Measurements from ENCODE around the gene C1orf116. TPM values are rescaled to one million over a fixed set of nuclear protein-coding genes. Genes with fewer than 3 reads are reported as not detected.
"Not testable (repeated sequence)": the region's sequence is repeated elsewhere in the genome, so short reads cannot be mapped to it uniquely, and the experiment has no call there.

Gene C1orf116
- total and polyA plus RNA-seq, 4 donors = 0.27 to 0.79 (median 0.46) TPM

GRCh38 chr1:207045453-207045852, 12.9 kb upstream of the C1orf116 start:
- TF ChIP-seq CTCF (IDR thresholded peaks at IDR 0.05; ENCODE audit: low read depth, low read length, missing input control) = no peak
- no peak for TF ChIP-seq EGR1 (IDR thresholded peaks at IDR 0.05; ENCODE audit: low read depth in 2 of 2)
- no peak for TF ChIP-seq FOXA1 (IDR thresholded peaks at IDR 0.05)
- TF ChIP-seq RAD21 (IDR thresholded peaks at IDR 0.05) = no peak
- no peak for TF ChIP-seq ZBTB33 (IDR thresholded peaks at IDR 0.05)
- Histone ChIP-seq H3K9me3 (ENCODE audit: control insufficient read depth in 4 of 4, low read length in 3 of 4) (no peaks in the 10 kb centered on the region), H3K27me3 (ENCODE audit: control insufficient read depth in 4 of 4, insufficient read depth in 4 of 4, low read length in 3 of 4) (no peaks in the 10 kb centered on the region), H3K9ac (ENCODE audit: low read depth in 1 of 2, low read length in 2 of 2) (no peak overlapping the region), H3K36me3 (ENCODE audit: control insufficient read depth in 4 of 4, insufficient read depth in 3 of 4, low read depth in 1 of 4, low read length in 3 of 4) (peaks cover 2 to 19% (median 3%) of the 10 kb centered on the region in 4 donors), H3K4me1 (ENCODE audit: control insufficient read depth in 4 of 4, insufficient read depth in 4 of 4, low read length in 3 of 4) (peaks cover 3 to 30% (median 9%) of the 10 kb centered on the region in 4 donors), H3K4me3 (ENCODE audit: low read depth in 1 of 3, low read length in 3 of 3) (no peak overlapping the region), H3K27ac (ENCODE audit: low read depth in 1 of 2, low read length in 2 of 2) (no peak overlapping the region)
- DNase-seq (ENCODE audit: low spot score) = no peak
- 85% methylated on average over 2 of the region's 2 CpGs for WGBS

DNA sequence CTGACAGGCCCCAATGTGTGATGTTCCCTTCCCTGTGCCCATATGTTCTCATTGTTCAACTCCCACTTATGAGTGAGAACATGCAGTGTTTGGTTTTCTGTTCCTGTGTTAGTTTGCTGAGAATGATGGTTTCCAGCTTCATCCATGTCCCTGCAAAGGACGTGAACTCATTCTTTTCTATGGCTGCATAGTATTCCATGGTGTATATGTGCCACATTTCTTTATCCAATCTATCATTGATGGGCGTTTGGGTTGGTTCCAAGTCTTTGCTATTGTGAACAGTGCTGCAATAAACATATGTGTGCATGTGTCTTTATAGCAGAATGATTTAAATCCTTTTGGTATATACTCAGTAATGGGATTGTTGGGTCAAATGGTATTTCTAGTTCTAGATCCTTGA, 8.8 kb upstream of the C1orf116 start:
- not testable (repeated sequence) for H3K36me3 ChIP-seq (ENCODE audit: control insufficient read depth in 4 of 4, insufficient read depth in 3 of 4, low read depth in 1 of 4, low read length in 3 of 4); H3K9me3 ChIP-seq (ENCODE audit: control insufficient read depth in 4 of 4, low read length in 3 of 4); H3K27me3 ChIP-seq (ENCODE audit: control insufficient read depth in 4 of 4, insufficient read depth in 4 of 4, low read length in 3 of 4); DNase-seq (ENCODE audit: low spot score); H3K4me3 ChIP-seq (ENCODE audit: low read depth in 1 of 3, low read length in 3 of 3); H3K27ac ChIP-seq (ENCODE audit: low read depth in 1 of 2, low read length in 2 of 2); H3K9ac ChIP-seq (ENCODE audit: low read depth in 1 of 2, low read length in 2 of 2)
- H3K4me1 ChIP-seq (ENCODE audit: control insufficient read depth in 4 of 4, insufficient read depth in 4 of 4, low read length in 3 of 4) = peaks cover 4 to 18% (median 8%) of the 10 kb centered on the region in 4 donors
- 91% methylated on average over 2 of the region's 2 CpGs for WGBS

- Histone ChIP-seq H3K27ac (ENCODE audit: low read depth in 1 of 2, low read length in 2 of 2) (no peak overlapping the region), H3K27me3 (ENCODE audit: control insufficient read depth in 4 of 4, insufficient read depth in 4 of 4, low read length in 3 of 4) (no peaks in the 10 kb centered on the region), H3K36me3 (ENCODE audit: control insufficient read depth in 4 of 4, insufficient read depth in 3 of 4, low read depth in 1 of 4, low read length in 3 of 4) (peaks cover 0 to 2% (median 0%) of the 10 kb centered on the region in 4 donors), H3K4me1 (ENCODE audit: control insufficient read depth in 4 of 4, insufficient read depth in 4 of 4, low read length in 3 of 4) (peaks cover 4 to 17% (median 7%) of the 10 kb centered on the region in 4 donors), H3K4me3 (ENCODE audit: low read depth in 1 of 3, low read length in 3 of 3) (no peak overlapping the region), H3K9ac (ENCODE audit: low read depth in 1 of 2, low read length in 2 of 2) (no peak overlapping the region), H3K9me3 (ENCODE audit: control insufficient read depth in 4 of 4, low read length in 3 of 4) (no peaks in the 10 kb centered on the region)
- TF ChIP-seq, protein P1, sequence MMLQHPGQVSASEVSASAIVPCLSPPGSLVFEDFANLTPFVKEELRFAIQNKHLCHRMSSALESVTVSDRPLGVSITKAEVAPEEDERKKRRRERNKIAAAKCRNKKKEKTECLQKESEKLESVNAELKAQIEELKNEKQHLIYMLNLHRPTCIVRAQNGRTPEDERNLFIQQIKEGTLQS (IDR thresholded peaks at IDR 0.05) = no peak
- TF ChIP-seq FOXA2 (IDR thresholded peaks at IDR 0.05) (no peak), HNF4A (conservative IDR thresholded peaks at IDR 0.05) (no peak), NR2F2 (IDR thresholded peaks at IDR 0.05) (no peak), MAX (IDR thresholded peaks at IDR 0.05) (no peak), ZBTB33 (IDR thresholded peaks at IDR 0.05) (no peak), JUND (IDR thresholded peaks at IDR 0.05) (no peak)
- TF ChIP-seq, protein P2, sequence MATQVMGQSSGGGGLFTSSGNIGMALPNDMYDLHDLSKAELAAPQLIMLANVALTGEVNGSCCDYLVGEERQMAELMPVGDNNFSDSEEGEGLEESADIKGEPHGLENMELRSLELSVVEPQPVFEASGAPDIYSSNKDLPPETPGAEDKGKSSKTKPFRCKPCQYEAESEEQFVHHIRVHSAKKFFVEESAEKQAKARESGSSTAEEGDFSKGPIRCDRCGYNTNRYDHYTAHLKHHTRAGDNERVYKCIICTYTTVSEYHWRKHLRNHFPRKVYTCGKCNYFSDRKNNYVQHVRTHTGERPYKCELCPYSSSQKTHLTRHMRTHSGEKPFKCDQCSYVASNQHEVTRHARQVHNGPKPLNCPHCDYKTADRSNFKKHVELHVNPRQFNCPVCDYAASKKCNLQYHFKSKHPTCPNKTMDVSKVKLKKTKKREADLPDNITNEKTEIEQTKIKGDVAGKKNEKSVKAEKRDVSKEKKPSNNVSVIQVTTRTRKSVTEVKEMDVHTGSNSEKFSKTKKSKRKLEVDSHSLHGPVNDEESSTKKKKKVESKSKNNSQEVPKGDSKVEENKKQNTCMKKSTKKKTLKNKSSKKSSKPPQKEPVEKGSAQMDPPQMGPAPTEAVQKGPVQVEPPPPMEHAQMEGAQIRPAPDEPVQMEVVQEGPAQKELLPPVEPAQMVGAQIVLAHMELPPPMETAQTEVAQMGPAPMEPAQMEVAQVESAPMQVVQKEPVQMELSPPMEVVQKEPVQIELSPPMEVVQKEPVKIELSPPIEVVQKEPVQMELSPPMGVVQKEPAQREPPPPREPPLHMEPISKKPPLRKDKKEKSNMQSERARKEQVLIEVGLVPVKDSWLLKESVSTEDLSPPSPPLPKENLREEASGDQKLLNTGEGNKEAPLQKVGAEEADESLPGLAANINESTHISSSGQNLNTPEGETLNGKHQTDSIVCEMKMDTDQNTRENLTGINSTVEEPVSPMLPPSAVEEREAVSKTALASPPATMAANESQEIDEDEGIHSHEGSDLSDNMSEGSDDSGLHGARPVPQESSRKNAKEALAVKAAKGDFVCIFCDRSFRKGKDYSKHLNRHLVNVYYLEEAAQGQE (IDR thresholded peaks at IDR 0.05) = no peak
- 45% methylated on average over 3 of the region's 3 CpGs for WGBS
- no peak for DNase-seq (ENCODE audit: low spot score)
Measured at GRCh38 chr1:207040181-207040533, 7.6 kb upstream of the C1orf116 start.
